SK-N-SH treated with all-trans-retinoic acid at 6 μM for 48 hours (cell line): ENCODE measurements around the gene KDM4C.

Source experiments
- ATAC-seq: fragments of 200-7000 bp; cut with Tn5 transposase; 3 replicates; pipeline ENCODE4 v1.9.1; 2020; ENCODE audit warnings: mild to moderate bottlenecking, moderate library complexity
- ARNTL ChIP-seq: fragments of 450-650 bp; formaldehyde crosslinking; IDR thresholded peaks from 2 replicates; pipeline ENCODE4 v1.5.0; 2020; ENCODE audit warnings: low read depth, mild to moderate bottlenecking, moderate library complexity, borderline replicate concordance
- BACH2 ChIP-seq: fragments of 250-450 bp; sonication (Bioruptor Pico); IDR thresholded peaks from 2 replicates; pipeline ENCODE4 v1.9.0; 2021; ENCODE audit warnings: mild to moderate bottlenecking, borderline replicate concordance
- CSDC2 ChIP-seq: fragments of 250-450 bp; sonication (Bioruptor Pico); IDR thresholded peaks from 2 replicates; pipeline ENCODE4 v1.5.0; 2020; ENCODE audit warnings: mild to moderate bottlenecking, moderate library complexity
- ESRRG ChIP-seq: fragments of 250-450 bp; sonication (Bioruptor Pico); IDR thresholded peaks from 2 replicates; pipeline ENCODE4 v1.6.1; 2021; ENCODE audit warnings: mild to moderate bottlenecking
- GLIS3 ChIP-seq: fragments of 250-450 bp; sonication (Bioruptor Pico); IDR thresholded peaks from 2 replicates; pipeline ENCODE4 v1.5.0; 2020; ENCODE audit warnings: mild to moderate bottlenecking, moderate library complexity
- ISL1 ChIP-seq: fragments of 250-450 bp; sonication (Bioruptor Pico); IDR thresholded peaks from 2 replicates; pipeline ENCODE4 v2.1.2; 2022; ENCODE audit warnings: mild to moderate bottlenecking, moderate library complexity
- OSR1 ChIP-seq: fragments of 250-450 bp; sonication (Bioruptor Pico); IDR thresholded peaks from 2 replicates; pipeline ENCODE4 v1.8.0; 2022; ENCODE audit warnings: moderate library complexity, mild to moderate bottlenecking, inconsistent platforms
- PPARA ChIP-seq: fragments of 250-450 bp; sonication (Bioruptor Pico); IDR thresholded peaks from 2 replicates; pipeline ENCODE4 v1.5.0; 2020; ENCODE audit warnings: mild to moderate bottlenecking, borderline replicate concordance
- RARB ChIP-seq: fragments of 250-450 bp; sonication (Bioruptor Pico); IDR thresholded peaks from 2 replicates; pipeline ENCODE4 v1.8.0; 2021; ENCODE audit warnings: mild to moderate bottlenecking, moderate library complexity
- SNAI2 ChIP-seq: fragments of 250-450 bp; sonication (Bioruptor Pico); IDR thresholded peaks from 2 replicates; pipeline ENCODE4 v1.5.0; 2020; ENCODE audit warnings: mild to moderate bottlenecking, moderate library complexity
- TCF4 ChIP-seq: fragments of 250-450 bp; sonication (Bioruptor Pico); IDR thresholded peaks from 2 replicates; pipeline ENCODE4 v1.8.0; 2021; ENCODE audit warnings: mild to moderate bottlenecking, moderate library complexity, borderline replicate concordance
- TOX ChIP-seq: fragments of 250-450 bp; sonication (Bioruptor Pico); IDR thresholded peaks from 2 replicates; pipeline ENCODE4 v1.8.0; 2021; ENCODE audit warnings: mild to moderate bottlenecking, moderate library complexity, borderline replicate concordance
- ZC3H10 ChIP-seq: fragments of 250-450 bp; sonication (Bioruptor Pico); IDR thresholded peaks from 2 replicates; pipeline ENCODE4 v1.5.1; 2021; ENCODE audit warnings: mild to moderate bottlenecking, moderate library complexity
- ZFP3 ChIP-seq: fragments of 250-450 bp; sonication (Bioruptor Pico); IDR thresholded peaks from 2 replicates; pipeline ENCODE4 v1.5.0; 2020; ENCODE audit warnings: mild to moderate bottlenecking, moderate library complexity
- ZFP30 ChIP-seq: fragments of 450-650 bp; formaldehyde crosslinking; IDR thresholded peaks from 2 replicates; pipeline ENCODE4 v1.5.0; 2022; ENCODE audit warnings: mild to moderate bottlenecking, moderate library complexity
- ZNF565 ChIP-seq: fragments of 450-650 bp; formaldehyde crosslinking; conservative IDR thresholded peaks from 2 replicates; pipeline ENCODE4 v1.5.0; 2020; ENCODE audit warnings: low read depth, mild to moderate bottlenecking, moderate library complexity
- ZNF8 ChIP-seq: fragments of 450-650 bp; formaldehyde crosslinking; IDR thresholded peaks from 2 replicates; pipeline ENCODE4 v1.5.0; 2020; ENCODE audit warnings: mild to moderate bottlenecking, moderate library complexity
- TF ChIP-seq, protein P1 (sequence below): fragments of 250-450 bp; sonication (Bioruptor Pico); IDR thresholded peaks from 2 replicates; pipeline ENCODE4 v1.8.0; 2020; ENCODE audit warnings: mild to moderate bottlenecking, moderate library complexity, borderline replicate concordance
- TF ChIP-seq, protein P2 (sequence below): fragments of 250-450 bp; sonication (Bioruptor Pico); IDR thresholded peaks from 2 replicates; pipeline ENCODE4 v1.5.0; 2020; ENCODE audit warnings: mild to moderate bottlenecking, moderate library complexity
- TF ChIP-seq, protein P3 (sequence below): fragments of 250-450 bp; sonication (Bioruptor Pico); IDR thresholded peaks from 2 replicates; pipeline ENCODE4 v1.5.1; 2021; ENCODE audit warnings: mild to moderate bottlenecking, moderate library complexity
- TF ChIP-seq, protein P4 (sequence below): fragments of 250-450 bp; sonication (Bioruptor Pico); IDR thresholded peaks from 2 replicates; pipeline ENCODE4 v1.8.0; 2021; ENCODE audit warnings: low read depth, mild to moderate bottlenecking, moderate library complexity, borderline replicate concordance
- TF ChIP-seq, protein P5 (sequence below): fragments of 250-450 bp; sonication (Bioruptor Pico); IDR thresholded peaks from 2 replicates; pipeline ENCODE4 v1.5.1; 2020; ENCODE audit warnings: low read depth, mild to moderate bottlenecking, moderate library complexity

Gene KDM4C

DNA sequence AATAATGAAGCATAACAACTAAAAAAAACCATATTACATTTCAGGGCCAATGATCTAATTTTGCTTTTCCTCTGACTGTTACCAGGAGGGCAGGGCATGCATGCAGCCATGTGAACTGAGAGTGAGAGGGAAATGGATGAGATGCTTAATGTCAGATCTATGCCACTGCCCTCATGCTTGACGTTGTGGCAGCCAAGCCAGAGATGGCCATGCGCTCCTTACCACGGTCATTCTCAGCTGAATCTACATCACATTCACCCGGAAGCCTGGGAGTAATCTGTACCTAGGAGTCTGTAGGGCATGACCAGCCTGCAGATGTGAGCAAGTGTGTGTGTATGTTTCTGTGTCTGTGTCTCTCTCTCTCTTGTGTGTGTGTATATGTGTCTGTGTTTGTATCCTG lies 183.7 kb downstream of the KDM4C start:
- ATAC-seq: peak; percentile 14; the same call in 1 of the 3 replicates
- TF ChIP-seq, protein P1, sequence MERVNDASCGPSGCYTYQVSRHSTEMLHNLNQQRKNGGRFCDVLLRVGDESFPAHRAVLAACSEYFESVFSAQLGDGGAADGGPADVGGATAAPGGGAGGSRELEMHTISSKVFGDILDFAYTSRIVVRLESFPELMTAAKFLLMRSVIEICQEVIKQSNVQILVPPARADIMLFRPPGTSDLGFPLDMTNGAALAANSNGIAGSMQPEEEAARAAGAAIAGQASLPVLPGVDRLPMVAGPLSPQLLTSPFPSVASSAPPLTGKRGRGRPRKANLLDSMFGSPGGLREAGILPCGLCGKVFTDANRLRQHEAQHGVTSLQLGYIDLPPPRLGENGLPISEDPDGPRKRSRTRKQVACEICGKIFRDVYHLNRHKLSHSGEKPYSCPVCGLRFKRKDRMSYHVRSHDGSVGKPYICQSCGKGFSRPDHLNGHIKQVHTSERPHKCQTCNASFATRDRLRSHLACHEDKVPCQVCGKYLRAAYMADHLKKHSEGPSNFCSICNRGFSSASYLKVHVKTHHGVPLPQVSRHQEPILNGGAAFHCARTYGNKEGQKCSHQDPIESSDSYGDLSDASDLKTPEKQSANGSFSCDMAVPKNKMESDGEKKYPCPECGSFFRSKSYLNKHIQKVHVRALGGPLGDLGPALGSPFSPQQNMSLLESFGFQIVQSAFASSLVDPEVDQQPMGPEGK (CRISPR knock-in tag): no peak
- TF ChIP-seq TOX (CRISPR knock-in tag): no peak
- no peak for TF ChIP-seq TCF4 (CRISPR knock-in tag)
- TF ChIP-seq ZNF8 (CRISPR knock-in tag): no peak
- no peak for TF ChIP-seq ZFP3 (CRISPR knock-in tag)
- TF ChIP-seq, protein P2, sequence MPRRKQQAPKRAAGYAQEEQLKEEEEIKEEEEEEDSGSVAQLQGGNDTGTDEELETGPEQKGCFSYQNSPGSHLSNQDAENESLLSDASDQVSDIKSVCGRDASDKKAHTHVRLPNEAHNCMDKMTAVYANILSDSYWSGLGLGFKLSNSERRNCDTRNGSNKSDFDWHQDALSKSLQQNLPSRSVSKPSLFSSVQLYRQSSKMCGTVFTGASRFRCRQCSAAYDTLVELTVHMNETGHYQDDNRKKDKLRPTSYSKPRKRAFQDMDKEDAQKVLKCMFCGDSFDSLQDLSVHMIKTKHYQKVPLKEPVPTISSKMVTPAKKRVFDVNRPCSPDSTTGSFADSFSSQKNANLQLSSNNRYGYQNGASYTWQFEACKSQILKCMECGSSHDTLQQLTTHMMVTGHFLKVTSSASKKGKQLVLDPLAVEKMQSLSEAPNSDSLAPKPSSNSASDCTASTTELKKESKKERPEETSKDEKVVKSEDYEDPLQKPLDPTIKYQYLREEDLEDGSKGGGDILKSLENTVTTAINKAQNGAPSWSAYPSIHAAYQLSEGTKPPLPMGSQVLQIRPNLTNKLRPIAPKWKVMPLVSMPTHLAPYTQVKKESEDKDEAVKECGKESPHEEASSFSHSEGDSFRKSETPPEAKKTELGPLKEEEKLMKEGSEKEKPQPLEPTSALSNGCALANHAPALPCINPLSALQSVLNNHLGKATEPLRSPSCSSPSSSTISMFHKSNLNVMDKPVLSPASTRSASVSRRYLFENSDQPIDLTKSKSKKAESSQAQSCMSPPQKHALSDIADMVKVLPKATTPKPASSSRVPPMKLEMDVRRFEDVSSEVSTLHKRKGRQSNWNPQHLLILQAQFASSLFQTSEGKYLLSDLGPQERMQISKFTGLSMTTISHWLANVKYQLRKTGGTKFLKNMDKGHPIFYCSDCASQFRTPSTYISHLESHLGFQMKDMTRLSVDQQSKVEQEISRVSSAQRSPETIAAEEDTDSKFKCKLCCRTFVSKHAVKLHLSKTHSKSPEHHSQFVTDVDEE (CRISPR knock-in tag): no peak
- TF ChIP-seq ZC3H10 (CRISPR knock-in tag): no peak
- TF ChIP-seq CSDC2 (CRISPR knock-in tag): no peak
- TF ChIP-seq ZFP30 (CRISPR knock-in tag): no peak
- TF ChIP-seq, protein P3, sequence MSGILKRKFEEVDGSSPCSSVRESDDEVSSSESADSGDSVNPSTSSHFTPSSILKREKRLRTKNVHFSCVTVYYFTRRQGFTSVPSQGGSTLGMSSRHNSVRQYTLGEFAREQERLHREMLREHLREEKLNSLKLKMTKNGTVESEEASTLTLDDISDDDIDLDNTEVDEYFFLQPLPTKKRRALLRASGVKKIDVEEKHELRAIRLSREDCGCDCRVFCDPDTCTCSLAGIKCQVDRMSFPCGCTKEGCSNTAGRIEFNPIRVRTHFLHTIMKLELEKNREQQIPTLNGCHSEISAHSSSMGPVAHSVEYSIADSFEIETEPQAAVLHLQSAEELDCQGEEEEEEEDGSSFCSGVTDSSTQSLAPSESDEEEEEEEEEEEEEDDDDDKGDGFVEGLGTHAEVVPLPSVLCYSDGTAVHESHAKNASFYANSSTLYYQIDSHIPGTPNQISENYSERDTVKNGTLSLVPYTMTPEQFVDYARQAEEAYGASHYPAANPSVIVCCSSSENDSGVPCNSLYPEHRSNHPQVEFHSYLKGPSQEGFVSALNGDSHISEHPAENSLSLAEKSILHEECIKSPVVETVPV (CRISPR knock-in tag): no peak
- no peak for TF ChIP-seq BACH2 (CRISPR knock-in tag)
- no peak for TF ChIP-seq SNAI2 (CRISPR knock-in tag)
- no peak for TF ChIP-seq PPARA (CRISPR knock-in tag)
- TF ChIP-seq RARB: no peak
- TF ChIP-seq ARNTL: no peak
- TF ChIP-seq, protein P4, sequence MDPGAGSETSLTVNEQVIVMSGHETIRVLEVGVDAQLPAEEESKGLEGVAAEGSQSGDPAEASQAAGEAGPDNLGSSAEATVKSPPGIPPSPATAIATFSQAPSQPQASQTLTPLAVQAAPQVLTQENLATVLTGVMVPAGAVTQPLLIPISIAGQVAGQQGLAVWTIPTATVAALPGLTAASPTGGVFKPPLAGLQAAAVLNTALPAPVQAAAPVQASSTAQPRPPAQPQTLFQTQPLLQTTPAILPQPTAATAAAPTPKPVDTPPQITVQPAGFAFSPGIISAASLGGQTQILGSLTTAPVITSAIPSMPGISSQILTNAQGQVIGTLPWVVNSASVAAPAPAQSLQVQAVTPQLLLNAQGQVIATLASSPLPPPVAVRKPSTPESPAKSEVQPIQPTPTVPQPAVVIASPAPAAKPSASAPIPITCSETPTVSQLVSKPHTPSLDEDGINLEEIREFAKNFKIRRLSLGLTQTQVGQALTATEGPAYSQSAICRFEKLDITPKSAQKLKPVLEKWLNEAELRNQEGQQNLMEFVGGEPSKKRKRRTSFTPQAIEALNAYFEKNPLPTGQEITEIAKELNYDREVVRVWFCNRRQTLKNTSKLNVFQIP: no peak
- no peak for TF ChIP-seq GLIS3 (CRISPR knock-in tag)
- TF ChIP-seq ZNF565 (CRISPR knock-in tag): no peak
- TF ChIP-seq, protein P5, sequence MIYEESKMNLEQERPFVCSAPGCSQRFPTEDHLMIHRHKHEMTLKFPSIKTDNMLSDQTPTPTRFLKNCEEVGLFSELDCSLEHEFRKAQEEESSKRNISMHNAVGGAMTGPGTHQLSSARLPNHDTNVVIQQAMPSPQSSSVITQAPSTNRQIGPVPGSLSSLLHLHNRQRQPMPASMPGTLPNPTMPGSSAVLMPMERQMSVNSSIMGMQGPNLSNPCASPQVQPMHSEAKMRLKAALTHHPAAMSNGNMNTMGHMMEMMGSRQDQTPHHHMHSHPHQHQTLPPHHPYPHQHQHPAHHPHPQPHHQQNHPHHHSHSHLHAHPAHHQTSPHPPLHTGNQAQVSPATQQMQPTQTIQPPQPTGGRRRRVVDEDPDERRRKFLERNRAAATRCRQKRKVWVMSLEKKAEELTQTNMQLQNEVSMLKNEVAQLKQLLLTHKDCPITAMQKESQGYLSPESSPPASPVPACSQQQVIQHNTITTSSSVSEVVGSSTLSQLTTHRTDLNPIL (CRISPR knock-in tag): no peak
- no peak for TF ChIP-seq OSR1 (CRISPR knock-in tag)

DNA sequence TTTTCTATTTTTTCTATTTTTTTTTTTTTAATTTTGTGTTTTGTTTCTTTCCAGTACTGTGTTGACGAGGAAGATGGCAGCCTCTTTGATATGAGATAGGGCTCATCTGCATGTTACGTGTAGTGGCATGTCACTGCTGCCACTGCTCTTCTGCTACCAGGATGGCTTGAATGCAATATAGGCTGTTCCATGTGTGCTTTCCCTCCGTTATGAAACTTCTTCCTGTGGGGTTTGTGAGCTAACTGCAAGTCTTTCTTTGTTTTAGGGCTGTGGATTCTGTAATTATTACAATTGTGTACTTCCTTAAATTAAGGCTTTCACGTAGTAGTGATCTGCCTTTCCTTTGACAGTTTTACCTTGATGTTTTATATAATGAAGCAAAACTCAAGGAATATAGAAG lies 184.6 kb downstream of the KDM4C start:
- ATAC-seq: no peak
- TF ChIP-seq ZNF565 (CRISPR knock-in tag) (no peak), ISL1 (CRISPR knock-in tag) (no peak), BACH2 (CRISPR knock-in tag) (no peak), ZNF8 (CRISPR knock-in tag) (no peak), ESRRG (CRISPR knock-in tag) (no peak), TCF4 (CRISPR knock-in tag) (no peak), ZFP30 (CRISPR knock-in tag) (no peak), RARB (no peak)
- TF ChIP-seq, protein P1 (CRISPR knock-in tag): no peak
- TF ChIP-seq, protein P2 (CRISPR knock-in tag): no peak
- TF ChIP-seq, protein P3 (CRISPR knock-in tag): no peak
